Activated effector memory CD4-positive, alpha-beta T cell treated with anti-CD3 and anti-CD28 coated beads, Interleukin-2, amount 50 U/mL, for 16 hours (primary cell): ENCODE data around the gene ZNF775.

Source experiments
- DNase-seq: peaks from one replicate; pipeline ENCODE4 v3.0.0-alpha.2; 2020

The ZNF775 gene

GRCh38 chr7:150369748-150370501 is 9.2 kb upstream of the ZNF775 start:
- DNase-seq, result no peak

- peak; percentile 49 for DNase-seq
These were observed 8.5 kb upstream of the ZNF775 start for GRCh38 chr7:150370612-150371071.

- peak; percentile 59 for DNase-seq
These were observed 7.8 kb upstream of the ZNF775 start for GRCh38 chr7:150371131-150371995.

GRCh38 chr7:150371996-150372270 is 7.2 kb upstream of the ZNF775 start:
- DNase-seq, result peak; percentile 39

GRCh38 chr7:150372271-150373048 is 6.7 kb upstream of the ZNF775 start:
- DNase-seq, result no peak

GRCh38 chr7:150373049-150373801 is 5.9 kb upstream of the ZNF775 start:
- peak; percentile 58 for DNase-seq

- DNase-seq, result peak; percentile 34
These were observed 5.1 kb upstream of the ZNF775 start for GRCh38 chr7:150374026-150374425.

- DNase-seq, result peak; percentile 50
These were observed 4.7 kb upstream of the ZNF775 start for GRCh38 chr7:150374472-150374871.

- DNase-seq, result peak; percentile 73
These were observed 3.2 kb upstream of the ZNF775 start for GRCh38 chr7:150375662-150376521.

GRCh38 chr7:150376560-150376959 is 2.6 kb upstream of the ZNF775 start:
- DNase-seq, result peak; percentile 45

GRCh38 chr7:150377196-150377595 is 1.9 kb upstream of the ZNF775 start:
- no peak for DNase-seq

- no peak for DNase-seq
These were observed 1.5 kb upstream of the ZNF775 start for GRCh38 chr7:150377635-150378034.

- DNase-seq, result peak; percentile 77
These were observed 846 bp upstream of the ZNF775 start for GRCh38 chr7:150378115-150378852.

- DNase-seq, result peak; percentile 68
These were observed 580 bp downstream of the ZNF775 start for GRCh38 chr7:150379441-150380379.

- DNase-seq, result peak; percentile 57
These were observed 1.3 kb downstream of the ZNF775 start for GRCh38 chr7:150380463-150380862.

- peak; percentile 50 for DNase-seq
These were observed 2.0 kb downstream of the ZNF775 start for GRCh38 chr7:150381096-150381495.

- peak; percentile 49 for DNase-seq
These were observed 2.6 kb downstream of the ZNF775 start for GRCh38 chr7:150381785-150382122.

GRCh38 chr7:150382123-150382843 is 3.2 kb downstream of the ZNF775 start:
- peak; percentile 57 for DNase-seq

GRCh38 chr7:150382844-150383225 is 3.7 kb downstream of the ZNF775 start:
- peak; percentile 49 for DNase-seq
